Keratinocyte (primary cell): ENCODE measurements around the gene GOLGA6D. TPM values are rescaled to one million over a fixed set of nuclear protein-coding genes. Genes with fewer than 3 reads are reported as not detected.

Experiments used
- DNase-seq: peaks from one replicate; pipeline ENCODE4 v3.0.0-alpha.2; 2011; ENCODE audit warnings: low read depth, missing footprints, low spot score
- FAIRE-seq: peaks from 2 replicates; lab custom pipeline; 2011; peaks lifted over from hg19 to GRCh38; lab: Jason Lieb, UNC
- H2AFZ ChIP-seq: 2 replicates; pipeline ENCODE4 v1.6.0; 2012; ENCODE audit warnings: low read length, control low read depth, inconsistent platforms; ENCODE audit not compliant: control insufficient read depth
- H3K27ac ChIP-seq: 2 replicates; pipeline ENCODE4 v1.5.1; 2011; ENCODE audit warnings: low read length; ENCODE audit not compliant: control insufficient read depth, insufficient read depth
- H3K27me3 ChIP-seq: 3 replicates; pipeline ENCODE4 v1.6.0; 2011; ENCODE audit warnings: low read length; ENCODE audit not compliant: control insufficient read depth, insufficient read depth; ENCODE audit errors: extremely low read depth
- H3K36me3 ChIP-seq, 2 experiments: 2 replicates in 1 of 2; 3 replicates in 1 of 2; pipeline ENCODE4 v1.5.1; 2011; ENCODE audit warnings: low read length in 2 of 2, mild to moderate bottlenecking in 1 of 2; ENCODE audit not compliant: control insufficient read depth in 2 of 2, insufficient read depth in 2 of 2; ENCODE audit errors: extremely low read depth in 1 of 2
- H3K4me1 ChIP-seq: 3 replicates; pipeline ENCODE4 v1.5.1; 2011; ENCODE audit warnings: low read length; ENCODE audit not compliant: control insufficient read depth, insufficient read depth; ENCODE audit errors: extremely low read depth
- H3K4me2 ChIP-seq: 3 replicates; pipeline ENCODE4 v1.6.0; 2011; ENCODE audit warnings: low read depth, low read length; ENCODE audit not compliant: control insufficient read depth, insufficient read depth; ENCODE audit errors: extremely low read depth
- H3K4me3 ChIP-seq, 3 experiments: fragments of 200-600 bp in 1 of 3; sonication (generic) in 1 of 3; 2 replicates in 2 of 3; 3 replicates in 1 of 3; pipeline ENCODE4 v1.5.1; 2011 to 2016; ENCODE audit warnings: low read length in 3 of 3, mild to moderate bottlenecking in 3 of 3, control low read depth in 2 of 3, inconsistent platforms in 1 of 3, low read depth in 1 of 3, mixed read lengths in 1 of 3, mixed run types in 1 of 3, moderate library complexity in 1 of 3; ENCODE audit not compliant: control insufficient read depth in 2 of 3, insufficient read depth in 2 of 3; ENCODE audit errors: extremely low read depth in 1 of 3
- H3K79me2 ChIP-seq: 2 replicates; pipeline ENCODE4 v1.6.0; 2012; ENCODE audit warnings: low read length; ENCODE audit not compliant: control insufficient read depth, insufficient read depth
- H3K9ac ChIP-seq: 3 replicates; pipeline ENCODE4 v1.6.0; 2011; ENCODE audit warnings: low read length; ENCODE audit not compliant: control insufficient read depth, insufficient read depth; ENCODE audit errors: extremely low read depth
- H3K9me1 ChIP-seq: 3 replicates; pipeline ENCODE4 v1.6.0; 2011; ENCODE audit warnings: low read length; ENCODE audit not compliant: control insufficient read depth, insufficient read depth; ENCODE audit errors: extremely low read depth
- H3K9me3 ChIP-seq: 2 replicates; pipeline ENCODE4 v1.5.1; 2012; ENCODE audit warnings: low read depth, low read length; ENCODE audit not compliant: control insufficient read depth
- H4K20me1 ChIP-seq: 3 replicates; pipeline ENCODE4 v1.6.0; 2011; ENCODE audit warnings: low read length; ENCODE audit not compliant: control insufficient read depth, insufficient read depth; ENCODE audit errors: extremely low read depth
- CTCF ChIP-seq, 3 experiments: IDR thresholded peaks in 1 of 3; conservative IDR thresholded peaks in 1 of 3; optimal IDR thresholded peaks in 1 of 3; 2 replicates in 2 of 3; 3 replicates in 1 of 3; pipeline versions ENCODE3 to v1.5.1; 2011; ENCODE audit warnings: low read length in 3 of 3, mild to moderate bottlenecking in 3 of 3, moderate library complexity in 2 of 3, control low read depth in 1 of 3, inconsistent platforms in 1 of 3; ENCODE audit not compliant: insufficient read depth in 2 of 3; ENCODE audit errors: extremely low read depth in 1 of 3
- EZH2 ChIP-seq: IDR thresholded peaks from one replicate; pipeline ENCODE4 v1.6.1; 2012; ENCODE audit warnings: inconsistent platforms, mild to moderate bottlenecking, low read length, moderate library complexity
- dilution Hi-C: fragments of 300-500 bp; cut with MboI; formaldehyde crosslinking; loops from one replicate; pipeline ENCODE4 v1.7.0; 2020; ENCODE audit warnings: low sequenced_read_pairs; ENCODE audit not compliant: extremely low pct_ligation_motif_present
- polyA plus RNA-seq, 5 experiments: library from polyadenylated mRNA; depleted of rRNA in 3 of 5; stranded (reverse) in 3 of 5; stranded (forward) in 1 of 5; unstranded in 1 of 5; fragments of >200 nt; gene quantifications; 1 replicate in 1 of 5; 2 replicates in 3 of 5; 3 replicates in 1 of 5; pipeline versions ENCODE4 v1.2.1 to v1.2.3, GENCODE V29; 2011 to 2012; ENCODE audit warnings: missing spikeins in 2 of 5, low read depth in 1 of 5, low replicate concordance in 1 of 5

Gene GOLGA6D
- polyA plus RNA-seq, 1 donor (not counting 4 experiments of a cell fraction or from before 2014, with no cell fraction given), result 0.03 TPM

- FAIRE-seq (no peak), DNase-seq (no peak)
- Histone ChIP-seq H3K4me3 (no peak overlapping the region), H3K4me1 (peaks cover 3% of the 10 kb centered on the region), H2AFZ (no peak overlapping the region), H3K9me3 (no peaks in the 10 kb centered on the region), H3K4me2 (no peak overlapping the region), H4K20me1 (no peaks in the 10 kb centered on the region), H3K9me1 (no peaks in the 10 kb centered on the region), H3K27me3 (peaks cover 4% of the 10 kb centered on the region), H3K79me2 (no peaks in the 10 kb centered on the region), H3K36me3 (no peaks in the 10 kb centered on the region), H3K9ac (no peak overlapping the region), H3K27ac (no peak overlapping the region)
- TF ChIP-seq CTCF (optimal IDR thresholded peaks at IDR 0.05 in 1 of 3, IDR thresholded peaks at IDR 0.05 in 1 of 3, conservative IDR thresholded peaks at IDR 0.05 in 1 of 3; ENCODE audit: extremely low read depth in 1 of 3, insufficient read depth in 2 of 3, low read length in 3 of 3) (no peak), EZH2 (no peak)
- dilution Hi-C loops, result no loop called here
Observed at GRCh38 chr15:75321711-75322110, 39.1 kb downstream of the GOLGA6D start.

GRCh38 chr15:75325922-75326321, 43.3 kb downstream of the GOLGA6D start:
- no peaks in the 10 kb centered on the region for H3K9me1 ChIP-seq
- no peaks in the 10 kb centered on the region for H3K79me2 ChIP-seq
- no peak overlapping the region for H3K4me2 ChIP-seq
- TF ChIP-seq CTCF (optimal IDR thresholded peaks at IDR 0.05 in 1 of 3, IDR thresholded peaks at IDR 0.05 in 1 of 3, conservative IDR thresholded peaks at IDR 0.05 in 1 of 3; ENCODE audit: extremely low read depth in 1 of 3, insufficient read depth in 2 of 3, low read length in 3 of 3), result no peak
- no peak for TF ChIP-seq EZH2
- no peak overlapping the region for H3K9ac ChIP-seq
- DNase-seq, result no peak
- no peak for FAIRE-seq
- no peaks in the 10 kb centered on the region for H3K9me3 ChIP-seq
- no peak overlapping the region for H2AFZ ChIP-seq
- no peak overlapping the region for H3K4me3 ChIP-seq
- no peaks in the 10 kb centered on the region for H3K27me3 ChIP-seq
- no peaks in the 10 kb centered on the region for H3K4me1 ChIP-seq
- H3K36me3 ChIP-seq, result no peaks in the 10 kb centered on the region
- no peaks in the 10 kb centered on the region for H4K20me1 ChIP-seq
- dilution Hi-C loops, result no loop called here
- H3K27ac ChIP-seq, result no peak overlapping the region
